ENCODE data around the gene SLC12A6. TPM values are rescaled to one million over a fixed set of nuclear protein-coding genes. Genes with fewer than 3 reads are reported as not detected.

Gene SLC12A6
- total and polyA plus RNA-seq, 2 of the 13 experiments (the other 11 are each of a cell fraction or from before 2014, with no cell fraction given) = 15.2 to 30.1 TPM

- POLR2A ChIA-PET = no interaction called here
- no peak for ATAC-seq
- BruUV-seq (replicated peaks) = no TSS peak
Observed at GRCh38 chr15:34348735-34349300, 11.2 kb upstream of the SLC12A6 start.

More at GRCh38 chr15:34348735-34349300, 11.2 kb upstream of the SLC12A6 start:
- H3K27ac ChIP-seq (ENCODE audit: extremely low read length, insufficient read depth, low read length) = no peak overlapping the region
- no peaks in the 10 kb centered on the region for H3K9me3 ChIP-seq (ENCODE audit: low read length)
- no peaks in the 10 kb centered on the region for H4K20me1 ChIP-seq (ENCODE audit: insufficient read depth, low read length)
- intact Hi-C loops (cut with micrococcal nuclease; ENCODE audit: unreplicated experiment) (loop anchor here (10.0 kb wide), 1 partner anchor 244 kb away; the partner anchor contains the start of genes EMC7 and PGBD4), in situ Hi-C loops (cut with HindIII; ENCODE audit: extremely low pct_ligation_motif_present, low pct_unique_long_range_greater_than_20kb) (no loop called here)
- CTCF ChIA-PET (ENCODE audit: low intra/inter-chr PET ratio, low total read pairs) = no interaction called here
- H3K4me1 ChIP-seq (ENCODE audit: insufficient read depth, low read length) = no peaks in the 10 kb centered on the region
- no peak overlapping the region for H2AFZ ChIP-seq (ENCODE audit: low read length)
- no peak for DNase-seq (ENCODE audit: low spot score)
- H3K79me2 ChIP-seq (ENCODE audit: insufficient read depth, low read length) = no peaks in the 10 kb centered on the region
- no peak overlapping the region for H3K4me3 ChIP-seq (replicated peaks in 1 of 3; ENCODE audit: insufficient read depth in 1 of 3, low read depth in 2 of 3, low read length in 3 of 3)
- TF ChIP-seq ZMAT3 (CRISPR knock-in tag; conservative IDR thresholded peaks at IDR 0.05) (no peak), ZNF644 (CRISPR knock-in tag; IDR thresholded peaks at IDR 0.05; ENCODE audit: low read depth) (no peak), PRDM4 (CRISPR knock-in tag; IDR thresholded peaks at IDR 0.05; ENCODE audit: borderline replicate concordance) (no peak), RAD51 (IDR thresholded peaks at IDR 0.05; ENCODE audit: borderline replicate concordance) (no peak), ZBTB42 (CRISPR knock-in tag; IDR thresholded peaks at IDR 0.05) (no peak), ZBTB49 (CRISPR knock-in tag; IDR thresholded peaks at IDR 0.05; ENCODE audit: borderline replicate concordance) (no peak), ELF3 (CRISPR knock-in tag; IDR thresholded peaks at IDR 0.05) (no peak), ZNF670 (CRISPR knock-in tag; IDR thresholded peaks at IDR 0.05; ENCODE audit: borderline replicate concordance) (no peak)
- peaks cover 2 to 14% of the 10 kb centered on the region in 2 experiments; a peak in 4 of 5 replicates for H3K27me3 ChIP-seq (ENCODE audit: control insufficient read depth in 1 of 2, insufficient read depth in 2 of 2, low read length in 2 of 2)
- 0% methylated on average over 1 of the region's 1 CpG for WGBS (ENCODE audit: low lambda C conversion rate)
- no peaks in the 10 kb centered on the region for H3K36me3 ChIP-seq (replicated peaks in 1 of 2; ENCODE audit: control insufficient read depth in 1 of 2, insufficient read depth in 2 of 2, low read length in 2 of 2)
- H3K4me2 ChIP-seq (ENCODE audit: low read depth, low read length) = no peak overlapping the region
- no peak for FAIRE-seq
- H3K9ac ChIP-seq (ENCODE audit: insufficient read depth, low read depth, low read length) = no peak overlapping the region

All from HepG2 (cell line).